ENCODE data around the gene TNFRSF21.

TNFRSF21 gene

DNA sequence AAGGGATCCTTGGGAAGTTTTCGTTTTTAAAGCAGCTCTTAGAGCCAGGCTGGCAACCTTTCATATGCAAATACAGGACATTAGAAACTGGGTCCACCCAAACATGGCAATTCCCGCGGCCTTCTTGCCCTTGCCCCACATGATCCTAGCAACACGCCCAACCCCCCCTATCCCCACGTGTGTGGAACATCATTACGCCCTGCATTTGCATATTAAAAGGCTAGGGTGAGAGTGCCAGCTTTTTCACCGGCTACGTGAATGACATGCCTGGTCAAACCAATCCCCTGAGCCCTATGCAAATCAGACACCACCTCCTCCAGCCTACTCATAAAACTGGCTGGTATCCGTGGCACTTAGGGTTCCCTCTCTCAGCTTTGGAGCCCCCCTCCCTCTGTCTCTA lies 88.1 kb downstream of the TNFRSF21 start:
- DNase-seq (ENCODE audit: low read depth), result no peak

- DNase-seq (ENCODE audit: low read depth), result no peak
Measured at GRCh38 chr6:47209632-47210031, 100.1 kb downstream of the TNFRSF21 start.

DNA sequence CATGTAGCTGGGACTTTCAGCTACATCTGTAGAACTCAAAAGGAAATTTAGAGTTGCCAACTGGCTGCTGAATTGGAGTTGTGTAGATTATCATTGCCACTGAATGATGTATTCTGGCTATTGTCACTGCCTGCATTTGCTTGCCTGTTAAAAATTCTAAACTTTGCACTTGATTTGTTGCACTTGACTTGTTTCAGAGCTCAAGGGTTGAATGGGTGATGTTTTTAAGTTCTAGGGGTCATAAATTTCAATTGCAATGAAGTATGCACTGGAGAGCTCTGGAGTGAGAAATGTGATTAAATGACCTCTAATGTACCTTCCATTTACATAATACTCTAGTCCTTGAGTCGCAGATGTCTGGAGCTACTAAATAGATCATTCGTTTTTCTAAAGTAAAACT lies 102.4 kb downstream of the TNFRSF21 start:
- DNase-seq (ENCODE audit: low read depth), result no peak

DNA sequence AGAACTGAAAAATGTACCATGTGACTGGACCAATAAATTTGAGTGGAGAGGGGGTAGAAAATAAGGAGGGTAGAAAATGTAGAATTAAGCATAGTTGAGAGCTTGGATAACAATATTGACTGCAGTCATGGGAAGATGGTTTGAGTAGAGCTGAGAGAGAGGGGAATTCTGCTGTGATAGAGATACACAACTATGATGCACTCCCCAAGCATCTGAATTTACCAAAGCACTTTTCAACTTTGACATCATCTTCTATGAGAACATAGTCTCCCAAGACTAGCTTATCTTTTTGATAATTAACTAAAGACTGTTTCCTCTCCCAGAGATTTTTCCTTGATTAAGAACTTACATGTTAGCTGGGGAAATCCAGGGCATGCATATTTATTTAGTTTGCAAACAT lies 103.1 kb downstream of the TNFRSF21 start:
- no peak for DNase-seq (ENCODE audit: low read depth)

GRCh38 chr6:47203938-47204611 lies 105.6 kb downstream of the TNFRSF21 start:
- no peak for DNase-seq (ENCODE audit: low read depth)

- DNase-seq (ENCODE audit: low read depth), result no peak
Measured at GRCh38 chr6:47203266-47203937, 106.3 kb downstream of the TNFRSF21 start.

DNA sequence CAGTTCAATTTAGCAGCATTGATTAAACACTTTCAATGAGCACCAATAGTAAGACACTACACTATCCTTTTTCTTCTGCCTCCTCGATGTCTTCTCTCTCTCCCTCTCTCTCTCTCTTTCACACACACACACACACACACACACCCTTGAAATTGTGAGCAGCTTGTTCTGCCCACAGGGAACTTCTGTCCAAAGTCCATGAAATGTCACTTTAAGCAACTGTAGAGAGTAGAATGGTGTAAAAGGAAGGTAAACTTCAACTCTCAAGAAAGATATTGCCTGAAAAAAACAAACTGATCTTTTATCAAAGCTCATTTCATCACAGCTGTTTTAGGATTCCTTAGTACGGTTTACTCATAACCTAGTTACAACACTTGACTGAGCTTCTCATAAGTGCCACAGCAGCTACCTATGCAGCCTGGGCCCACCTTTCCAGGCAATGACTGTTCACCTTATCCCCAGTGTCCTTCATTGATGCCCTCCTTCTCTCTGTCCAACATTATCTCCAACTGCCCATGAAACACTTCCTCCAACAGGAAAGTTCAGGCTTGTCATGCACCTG lies 107.0 kb downstream of the TNFRSF21 start:
- DNase-seq (ENCODE audit: low read depth), result no peak

DNA sequence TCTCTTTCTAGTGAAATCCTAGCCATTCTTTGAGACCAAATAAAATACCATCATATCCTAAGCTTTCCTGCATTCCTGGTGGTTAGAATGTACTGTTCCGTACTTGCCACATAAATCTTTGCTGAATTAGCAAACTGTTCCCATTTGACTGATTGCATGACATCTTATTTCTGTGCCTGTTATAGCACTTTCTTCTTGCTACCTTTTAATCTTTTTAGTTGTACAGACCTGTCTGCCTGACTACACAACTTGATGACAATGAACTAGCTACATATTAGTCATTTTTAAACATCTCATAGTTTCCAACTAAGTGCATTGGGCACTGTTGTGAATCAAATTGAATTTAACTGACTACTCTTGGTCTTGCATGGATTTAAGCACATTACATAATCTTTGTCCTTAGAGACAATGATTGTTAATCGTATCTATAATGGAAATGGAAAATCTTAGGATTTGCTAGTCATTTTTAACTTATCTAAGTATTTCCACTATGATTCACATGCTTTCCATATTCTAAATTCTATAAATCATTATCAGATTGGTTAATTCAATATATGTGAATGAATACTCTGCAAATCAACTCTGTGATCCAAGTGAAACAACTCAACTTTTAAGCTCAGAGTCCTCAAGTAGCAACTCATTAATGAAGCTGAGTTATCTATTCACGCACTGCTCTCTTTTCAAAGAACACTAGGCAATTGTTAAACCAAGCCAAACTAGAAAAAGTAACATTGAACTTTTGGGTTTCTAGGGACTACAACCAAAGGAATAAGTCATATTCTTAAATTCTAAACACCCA lies 109.0 kb downstream of the TNFRSF21 start:
- no peak for DNase-seq (ENCODE audit: low read depth)

- no peak for DNase-seq (ENCODE audit: low read depth)
Measured at GRCh38 chr6:47197682-47198640, 111.7 kb downstream of the TNFRSF21 start.

DNA sequence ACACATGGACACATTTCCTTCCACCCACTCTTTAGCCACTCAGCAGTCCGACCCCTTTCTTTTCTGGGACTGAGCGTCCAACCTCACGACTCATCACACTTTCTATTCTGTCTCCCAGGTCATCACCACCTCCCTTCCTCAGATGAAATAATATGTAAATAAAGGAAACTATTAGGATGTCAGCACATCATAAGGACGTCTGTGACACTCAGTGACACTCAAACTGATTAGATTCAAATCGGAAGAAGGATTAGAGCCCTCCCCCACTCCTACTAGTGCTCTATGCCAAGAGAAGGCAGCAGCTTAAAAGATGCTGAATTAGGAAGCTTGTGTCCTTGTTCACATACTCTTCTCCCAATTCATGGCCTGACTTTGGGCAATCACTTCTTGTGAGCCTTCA lies 113.6 kb downstream of the TNFRSF21 start:
- DNase-seq (ENCODE audit: low read depth), result no peak

- DNase-seq (ENCODE audit: low read depth), result no peak
Measured at GRCh38 chr6:47195011-47195650, 114.6 kb downstream of the TNFRSF21 start.

DNA sequence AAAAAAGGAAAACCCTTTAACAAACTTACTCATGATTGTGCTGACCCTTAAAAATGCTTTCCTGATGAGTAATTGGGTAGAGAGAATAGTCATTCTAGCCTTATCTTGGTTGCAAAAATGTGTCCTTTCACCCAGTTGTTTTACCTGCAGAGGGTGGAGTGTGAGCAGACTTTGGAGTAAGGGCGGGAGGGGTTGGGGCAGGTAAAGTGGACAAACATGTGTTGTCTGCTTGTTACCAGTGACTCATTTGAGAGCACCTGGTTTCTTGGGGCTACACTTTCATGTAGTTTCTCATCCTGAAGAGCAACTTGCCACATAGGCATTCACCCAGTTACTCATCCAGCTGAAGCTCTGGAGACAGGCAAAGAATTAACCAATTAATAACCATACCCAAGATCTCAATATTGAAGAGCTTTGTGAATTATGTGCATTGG lies 121.1 kb downstream of the TNFRSF21 start:
- no peak for DNase-seq (ENCODE audit: low read depth)

DNA sequence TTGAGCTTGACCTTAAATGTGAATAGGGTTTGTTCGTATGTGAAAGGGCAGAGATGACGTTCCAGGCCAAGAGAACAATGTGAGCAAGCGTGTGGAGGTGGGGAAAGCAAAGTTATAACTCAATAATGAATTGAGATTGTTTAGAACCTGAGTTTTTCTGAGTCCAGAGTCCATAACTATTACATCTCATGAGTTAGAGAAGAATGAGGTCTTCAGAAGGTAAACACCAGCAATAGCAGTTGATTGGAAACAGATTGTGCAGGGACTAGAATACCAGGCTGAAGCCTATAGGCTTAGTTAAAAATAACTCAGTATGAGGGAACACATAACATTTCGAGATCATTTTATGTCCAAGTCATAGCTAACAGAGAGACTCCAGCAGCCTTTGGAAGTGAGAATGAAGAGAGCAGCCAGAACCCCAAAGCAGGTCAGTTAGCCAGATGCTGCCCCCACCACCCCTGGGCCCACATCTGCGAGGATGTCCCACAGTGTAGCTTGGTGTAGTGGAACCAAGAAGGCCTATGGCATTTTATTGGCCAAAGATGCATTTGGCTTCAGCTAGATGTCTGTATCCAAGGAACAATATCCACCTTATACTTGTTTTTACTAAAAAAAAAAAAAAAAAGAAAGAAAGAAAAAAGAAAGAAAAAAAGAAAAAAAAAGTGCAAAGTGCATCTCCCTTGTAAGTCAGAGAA lies 121.7 kb downstream of the TNFRSF21 start:
- no peak for DNase-seq (ENCODE audit: low read depth)

- no peak for DNase-seq (ENCODE audit: low read depth)
Measured at GRCh38 chr6:47187113-47187512, 122.6 kb downstream of the TNFRSF21 start.

DNA sequence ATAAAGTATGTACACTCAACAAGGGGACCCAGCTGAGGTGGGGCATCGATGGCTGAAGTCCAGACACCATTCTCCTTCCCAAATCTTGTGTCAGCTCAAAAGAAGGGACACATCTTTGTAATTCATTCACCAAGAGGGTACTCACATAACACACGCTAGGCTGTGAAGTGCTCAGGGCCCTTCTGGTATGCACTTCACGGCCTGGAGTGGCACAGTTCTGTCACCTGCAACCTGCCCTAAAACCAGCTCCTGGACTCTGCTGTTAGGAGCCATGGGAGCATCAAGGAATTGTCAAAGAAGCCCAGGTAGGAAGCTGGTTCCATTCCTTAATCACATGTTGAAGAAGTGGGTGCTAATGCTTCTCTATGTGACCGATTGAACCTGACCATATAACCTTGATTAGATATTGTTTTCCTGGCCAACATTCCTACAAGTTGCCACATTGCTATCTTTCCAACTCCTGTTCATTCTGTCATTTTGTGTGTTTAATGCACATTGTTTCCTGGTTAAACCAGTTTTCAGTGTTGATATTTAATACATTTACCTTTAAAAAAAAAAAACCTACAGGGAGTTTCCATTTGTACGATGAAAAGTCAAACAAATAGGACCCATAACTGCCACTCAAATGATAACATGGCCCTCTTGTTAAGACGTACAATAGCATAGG lies 127.3 kb downstream of the TNFRSF21 start:
- DNase-seq (ENCODE audit: low read depth), result no peak

DNA sequence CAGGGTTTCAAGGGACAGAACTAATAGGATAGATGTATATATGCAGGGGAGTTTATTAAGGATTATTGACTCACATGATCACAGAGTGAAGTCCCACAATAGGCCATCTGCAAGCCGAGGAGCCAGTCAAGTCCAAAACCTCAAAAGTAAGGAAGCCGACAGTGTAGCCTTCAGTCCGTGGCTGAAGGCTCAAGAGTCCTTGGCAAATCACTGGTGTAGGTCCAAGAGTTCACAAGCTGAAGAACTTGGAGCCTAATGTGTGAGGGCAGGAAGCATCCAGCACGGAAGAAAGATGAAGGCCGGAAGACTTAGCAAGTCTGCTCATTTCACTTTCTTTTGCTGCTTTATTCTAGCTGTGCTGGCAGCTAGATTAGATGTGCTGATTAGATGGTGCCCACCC lies 128.0 kb downstream of the TNFRSF21 start:
- no peak for DNase-seq (ENCODE audit: low read depth)
